Superior temporal gyrus (tissue), 1 donor: ENCODE results near the gene SH3GL3.

Source experiments
- DNase-seq: peaks from one replicate; pipeline ENCODE4 v3.0.0-alpha.2; 2016; ENCODE audit errors: extremely low spot score

Gene SH3GL3

DNA sequence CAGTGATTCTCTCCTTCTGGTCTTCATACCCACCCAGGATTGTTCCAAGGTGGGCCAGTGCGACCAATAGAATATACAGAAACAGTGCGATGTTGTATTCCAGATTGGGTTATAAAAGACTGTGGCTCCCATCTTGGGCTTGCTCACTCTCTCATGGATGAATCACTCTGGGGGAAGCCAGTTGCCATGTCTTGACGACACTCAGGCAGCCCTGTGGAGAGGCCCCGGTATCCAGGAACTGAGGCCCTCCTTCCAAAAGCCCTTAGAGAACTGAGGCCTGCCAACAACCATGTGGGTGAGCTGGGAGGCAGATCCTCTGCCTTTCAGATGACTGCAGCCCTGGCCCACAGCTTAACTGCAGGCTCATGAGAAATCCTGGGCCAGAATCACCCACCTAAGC, 57.2 kb downstream of the SH3GL3 start:
- no peak for DNase-seq

DNA sequence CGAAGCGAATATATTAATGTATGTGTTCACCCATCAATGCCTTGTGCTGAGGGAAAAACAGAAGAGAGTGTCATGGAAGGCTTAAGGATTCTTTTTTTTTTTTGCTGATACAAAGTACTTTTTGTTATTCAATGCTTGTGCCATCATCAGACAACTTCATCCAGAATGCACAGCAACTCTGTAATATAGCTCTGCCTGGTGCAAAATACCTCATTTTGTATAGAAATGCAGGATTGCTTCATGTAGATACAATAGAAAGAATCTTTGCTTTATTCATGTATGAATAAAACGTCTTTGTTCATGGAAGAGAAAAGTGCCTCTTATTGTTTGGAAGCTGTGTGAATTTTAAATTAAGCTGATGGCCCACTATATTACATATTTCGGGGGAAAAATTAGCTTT, 62.9 kb downstream of the SH3GL3 start:
- peak; percentile 78 for DNase-seq

DNA sequence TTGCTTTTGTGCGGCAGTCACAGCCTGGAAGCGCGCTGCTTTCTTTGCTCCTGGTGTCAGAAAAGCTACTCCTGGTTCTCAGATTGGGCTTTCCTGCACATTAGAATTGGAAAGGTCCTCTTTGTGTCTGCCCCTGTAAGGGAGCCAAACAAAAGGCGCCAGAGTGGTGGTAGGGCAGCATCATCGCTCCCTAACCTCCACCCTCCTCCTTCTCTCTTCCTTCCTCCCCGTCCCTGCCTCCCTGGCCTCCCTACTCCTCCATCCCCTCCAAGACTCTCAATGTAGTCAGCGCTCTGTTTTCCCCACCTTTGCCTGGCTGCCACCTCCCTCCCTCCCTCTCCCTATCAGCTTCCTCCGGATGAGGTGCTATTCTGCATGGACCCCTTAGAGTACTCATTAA, 65.3 kb downstream of the SH3GL3 start:
- DNase-seq, result peak; percentile 22

DNA sequence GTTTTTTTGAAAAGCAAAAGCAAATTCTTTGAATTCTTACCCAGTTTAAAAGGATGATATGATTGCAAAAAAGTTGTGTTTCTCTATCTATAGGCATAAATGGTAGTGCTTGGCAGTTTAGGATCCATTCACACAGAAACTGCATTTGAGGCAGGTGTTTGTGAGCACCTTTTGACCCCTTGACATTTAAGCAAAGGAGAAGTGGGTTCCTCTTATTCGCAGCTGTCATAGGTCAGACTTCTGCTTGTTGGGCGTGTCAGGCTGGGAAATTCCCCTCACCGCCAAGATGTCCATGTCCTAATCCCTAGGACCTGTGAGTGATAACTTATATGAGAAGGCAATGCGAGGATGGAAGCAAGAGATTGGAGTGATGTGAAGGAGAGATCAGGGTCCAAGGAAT, 67.4 kb downstream of the SH3GL3 start:
- no peak for DNase-seq

DNA sequence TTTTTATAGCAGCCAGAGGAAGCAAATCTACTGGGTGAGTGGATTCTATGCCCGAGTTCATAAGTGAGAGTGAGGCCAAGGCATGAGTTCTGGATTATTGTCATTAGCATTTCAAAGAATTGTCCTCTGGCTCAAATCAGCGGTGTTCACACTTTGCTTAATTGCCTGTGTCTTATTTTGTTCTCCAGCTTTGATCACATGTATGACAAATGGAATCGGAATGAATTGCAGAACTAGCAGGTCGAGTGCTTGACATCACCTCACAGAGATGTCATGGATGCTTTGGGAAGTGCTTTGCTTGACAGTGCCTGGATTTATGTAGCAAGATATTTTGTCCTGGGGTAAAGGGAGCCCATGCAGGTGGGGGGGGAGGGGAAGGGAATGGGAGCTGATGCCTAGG, 68.0 kb downstream of the SH3GL3 start:
- DNase-seq, result peak; percentile 18

DNA sequence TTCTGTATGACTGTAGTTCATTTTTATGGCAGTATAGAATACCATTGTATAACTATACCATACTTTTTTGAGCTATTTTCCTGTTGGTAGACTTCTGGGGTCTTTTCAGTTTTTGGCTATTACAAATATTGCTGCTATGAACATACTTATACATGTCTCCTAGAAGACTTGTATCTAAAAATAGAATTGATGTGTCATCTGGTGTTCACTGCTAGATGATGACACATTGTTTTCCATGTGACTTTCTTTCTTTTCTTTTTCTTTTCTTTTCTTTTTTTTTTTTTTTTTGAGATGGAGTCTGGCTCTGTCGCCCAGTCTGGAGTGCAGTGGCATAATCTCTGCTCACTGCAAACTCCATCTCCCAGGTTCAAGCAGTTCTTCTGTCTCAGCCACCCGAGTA, 69.8 kb downstream of the SH3GL3 start:
- no peak for DNase-seq

DNA sequence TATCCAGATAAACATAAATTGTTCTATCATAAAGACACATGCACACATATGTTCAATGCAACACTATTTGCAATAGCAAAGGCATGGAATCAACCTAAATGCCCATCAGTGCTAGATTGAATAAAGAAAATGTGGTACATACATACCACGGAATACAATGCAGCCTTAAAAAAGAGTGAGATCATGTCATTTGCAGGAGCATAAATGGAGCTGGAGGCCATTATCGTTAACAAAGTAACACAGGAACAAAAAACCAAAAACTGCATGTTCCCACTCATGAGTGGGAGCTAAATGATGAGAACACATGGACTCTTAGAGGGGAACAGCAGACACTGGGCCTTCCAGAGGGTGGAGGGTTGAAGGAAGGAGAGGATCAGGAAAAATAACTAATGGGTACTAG, 79.2 kb downstream of the SH3GL3 start:
- DNase-seq, result no peak

DNA sequence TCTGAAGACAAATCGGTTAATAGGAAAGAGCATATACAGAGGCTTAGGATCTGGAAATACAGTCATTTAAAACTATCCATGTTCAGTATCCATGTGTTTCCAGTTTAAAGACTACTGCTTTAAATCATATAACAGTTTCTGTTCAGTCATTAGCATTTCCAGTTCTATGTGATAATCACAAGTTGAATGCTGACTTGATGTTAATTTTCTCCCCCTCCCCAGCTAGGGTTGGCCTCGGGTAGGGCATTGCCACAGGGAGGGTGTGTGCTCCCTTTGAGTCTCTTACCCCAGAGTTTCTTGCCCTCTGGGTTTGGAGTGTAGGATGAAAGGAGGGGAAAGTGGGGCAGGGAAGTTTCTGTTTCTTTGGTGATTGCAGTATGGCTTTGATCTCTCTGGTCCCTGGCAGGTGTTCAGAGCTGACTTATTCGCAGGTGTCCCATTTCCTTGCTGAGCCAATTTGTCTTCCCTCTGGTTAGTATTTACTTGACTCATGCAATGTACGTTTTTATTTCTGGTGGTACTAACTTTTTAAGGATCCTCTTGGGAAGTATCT, 86.3 kb downstream of the SH3GL3 start:
- DNase-seq, result no peak

DNA sequence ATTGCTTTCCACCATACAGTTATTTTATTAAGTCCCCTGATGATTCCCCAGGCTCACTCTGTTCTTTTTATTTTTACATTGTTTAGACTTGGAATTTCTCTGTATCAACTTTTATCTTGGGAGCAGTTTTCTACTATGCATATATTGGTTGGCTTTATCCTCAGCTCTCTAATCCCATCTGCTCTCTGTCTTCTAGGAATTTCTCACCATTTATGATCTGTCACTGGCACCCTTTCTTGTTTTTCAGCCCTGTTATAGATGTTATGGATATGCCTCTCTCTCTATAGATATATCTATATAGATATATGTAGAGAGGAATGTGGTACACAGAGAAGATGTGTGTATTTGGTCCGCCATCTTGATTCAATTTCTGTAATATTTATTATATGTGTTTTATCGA, 90.5 kb downstream of the SH3GL3 start:
- no peak for DNase-seq

DNA sequence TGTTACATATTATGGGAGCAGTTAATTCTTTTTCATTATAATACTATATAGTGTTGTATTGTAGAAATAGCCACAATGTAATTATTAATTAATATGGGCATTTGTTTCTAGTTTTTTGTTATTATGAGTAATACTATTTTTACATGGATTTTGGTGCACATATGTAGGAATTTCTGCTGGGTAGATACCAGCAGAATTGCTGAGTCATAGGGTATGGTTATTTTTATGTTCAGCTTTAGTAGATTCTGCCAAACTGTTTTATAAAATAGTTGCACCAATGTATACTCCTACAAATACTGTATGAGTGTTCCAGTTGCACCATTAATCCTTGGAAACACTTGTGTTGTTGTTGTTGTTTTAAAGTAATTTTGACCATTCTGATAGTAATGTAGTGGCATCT, 91.5 kb downstream of the SH3GL3 start:
- DNase-seq, result no peak

DNA sequence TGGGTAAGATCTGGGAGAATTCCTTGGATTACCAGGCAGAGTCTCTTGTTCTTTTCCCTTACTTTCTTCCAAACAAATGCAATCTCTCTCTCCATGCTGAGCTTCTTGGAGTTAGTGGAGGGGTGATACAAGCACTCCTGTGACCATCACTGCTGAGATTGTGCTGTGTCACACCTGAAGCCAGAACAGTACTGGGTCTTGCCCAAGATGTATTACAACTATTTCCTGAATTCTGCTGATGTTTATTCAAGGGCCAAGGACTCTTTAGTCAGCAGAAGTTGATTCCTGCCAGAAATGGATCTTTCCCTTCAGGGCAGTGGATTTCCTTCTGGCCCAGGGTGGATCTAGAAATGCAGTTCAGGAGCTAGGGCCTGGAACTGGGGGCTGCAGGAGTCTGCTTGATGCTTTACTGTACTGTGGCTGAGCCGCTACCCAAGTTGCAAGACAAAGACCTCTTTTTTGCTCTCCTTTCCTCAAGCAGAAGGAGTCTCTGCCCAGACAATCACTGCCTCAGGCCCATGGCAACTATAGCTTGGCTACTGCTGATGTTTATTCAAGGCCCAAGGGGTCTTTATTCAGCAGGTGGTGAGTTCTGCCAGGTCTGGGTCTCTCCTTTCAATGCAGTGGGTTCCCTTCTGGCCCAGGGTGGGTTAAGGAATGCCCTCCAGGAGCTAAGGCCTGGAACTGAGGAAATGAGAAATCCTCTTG, 98.8 kb downstream of the SH3GL3 start:
- DNase-seq, result no peak

DNA sequence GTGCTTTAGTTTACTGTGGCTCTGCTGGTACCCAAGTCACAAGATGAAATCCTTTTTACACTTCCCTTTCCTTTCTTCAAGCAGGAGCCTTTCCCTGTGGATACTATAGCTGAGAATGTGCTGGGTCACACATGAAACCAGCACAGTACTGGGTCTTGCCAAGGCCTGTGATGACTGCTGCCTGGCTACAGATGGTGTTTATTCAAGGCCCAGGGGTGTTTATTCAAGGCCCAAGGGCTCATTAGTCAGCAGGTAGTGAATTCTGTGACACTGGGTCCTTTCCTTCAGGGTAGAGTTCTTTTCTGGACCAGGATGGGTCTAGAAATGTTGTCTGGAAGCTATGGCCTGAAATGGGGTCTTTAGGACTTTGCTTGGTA, 99.4 kb downstream of the SH3GL3 start:
- DNase-seq, result no peak

DNA sequence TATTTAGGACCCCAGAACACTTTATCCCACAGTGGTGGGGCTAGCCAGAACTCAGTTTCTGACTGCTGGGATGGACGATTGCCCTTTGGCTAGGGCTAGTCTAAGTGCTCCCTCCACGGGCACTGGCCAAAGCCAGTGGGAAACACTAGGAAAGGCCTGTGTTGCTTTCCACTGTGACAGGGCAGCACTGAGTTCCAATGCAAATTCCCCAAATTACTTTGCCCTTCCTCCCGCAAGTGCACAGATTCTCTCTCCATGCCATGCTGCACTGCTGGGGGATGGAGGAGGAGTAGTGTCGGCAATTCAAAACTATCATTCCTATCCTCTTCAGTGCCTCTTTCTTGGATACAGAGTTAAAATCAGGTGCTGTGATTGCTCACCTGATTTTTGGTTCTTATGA, 100.0 kb downstream of the SH3GL3 start:
- no peak for DNase-seq

DNA sequence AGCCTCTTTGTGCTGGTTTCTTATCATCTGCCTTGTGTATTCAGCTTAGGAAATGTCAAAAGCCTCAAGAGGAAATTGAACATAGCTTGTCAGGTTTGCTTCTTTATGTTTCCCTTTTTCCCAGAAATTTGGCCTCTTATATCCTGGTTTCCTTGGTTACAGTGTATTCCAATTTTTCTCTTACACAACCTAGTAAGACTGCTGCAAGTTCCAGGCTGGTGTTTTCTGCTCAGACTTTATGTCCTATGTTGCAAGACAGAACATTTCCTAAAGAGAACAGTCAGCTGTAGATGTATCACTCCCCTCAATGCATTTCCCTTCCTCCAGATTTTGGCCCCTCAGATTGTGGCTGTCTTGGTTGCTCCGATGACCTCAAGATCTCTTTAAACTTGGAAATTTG, 102.5 kb downstream of the SH3GL3 start:
- peak; percentile 44 for DNase-seq

DNA sequence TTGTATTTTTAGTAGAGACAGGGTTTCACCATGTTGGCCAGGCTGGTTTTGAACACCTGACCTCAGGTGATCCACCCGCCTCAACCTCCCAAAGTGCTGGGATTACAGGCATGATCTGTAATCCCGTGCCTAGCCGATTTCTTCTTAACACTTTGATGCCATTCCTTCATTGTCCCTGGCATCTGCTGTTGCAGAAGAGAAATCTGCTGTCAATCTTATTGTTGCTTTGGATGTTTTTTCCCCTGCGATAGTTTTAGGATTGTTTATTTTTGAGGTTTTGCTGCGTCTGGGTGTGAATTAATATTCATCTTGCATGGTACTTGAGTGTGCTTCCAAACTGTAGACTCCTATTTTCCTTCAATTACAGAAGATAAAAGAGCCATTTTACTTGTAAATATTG, 107.4 kb downstream of the SH3GL3 start:
- no peak for DNase-seq

DNA sequence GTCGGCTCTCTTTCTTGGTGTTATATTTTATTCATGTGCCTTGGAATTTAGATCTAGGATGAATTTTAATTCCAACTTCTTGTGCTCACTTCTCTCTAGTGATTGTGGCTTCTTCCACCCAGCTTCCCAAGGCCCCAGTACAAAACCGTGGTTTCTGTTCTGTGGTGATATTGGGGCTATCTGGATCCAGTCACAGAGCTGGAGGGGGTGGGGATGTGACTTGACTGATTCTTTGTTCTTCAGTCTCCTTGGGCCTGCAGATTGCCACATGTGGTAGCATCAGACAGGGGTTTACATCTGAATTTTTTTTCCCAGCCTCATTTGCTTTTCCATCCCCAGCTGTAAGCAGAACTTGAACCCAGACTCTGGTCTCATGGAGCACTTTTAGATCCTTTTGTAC, 108.2 kb downstream of the SH3GL3 start:
- no peak for DNase-seq

DNA sequence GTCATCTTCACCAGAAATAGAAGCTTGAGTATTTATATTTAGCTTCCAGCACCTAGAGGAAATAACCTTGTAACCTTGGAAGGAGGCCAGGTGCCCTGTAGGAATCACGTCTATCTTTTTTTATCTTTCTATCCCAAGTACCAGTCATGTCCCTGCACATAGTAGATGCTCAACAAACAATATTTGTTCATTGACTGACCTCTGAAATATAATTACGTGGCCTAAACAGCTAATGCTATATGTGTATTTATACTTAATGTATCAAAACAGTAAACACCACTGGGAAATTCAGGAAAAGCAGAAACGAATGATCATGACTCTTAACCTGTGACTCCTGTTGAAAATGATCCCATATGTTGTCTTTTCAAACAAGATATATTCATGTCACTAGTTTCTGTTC, 108.9 kb downstream of the SH3GL3 start:
- DNase-seq, result no peak

DNA sequence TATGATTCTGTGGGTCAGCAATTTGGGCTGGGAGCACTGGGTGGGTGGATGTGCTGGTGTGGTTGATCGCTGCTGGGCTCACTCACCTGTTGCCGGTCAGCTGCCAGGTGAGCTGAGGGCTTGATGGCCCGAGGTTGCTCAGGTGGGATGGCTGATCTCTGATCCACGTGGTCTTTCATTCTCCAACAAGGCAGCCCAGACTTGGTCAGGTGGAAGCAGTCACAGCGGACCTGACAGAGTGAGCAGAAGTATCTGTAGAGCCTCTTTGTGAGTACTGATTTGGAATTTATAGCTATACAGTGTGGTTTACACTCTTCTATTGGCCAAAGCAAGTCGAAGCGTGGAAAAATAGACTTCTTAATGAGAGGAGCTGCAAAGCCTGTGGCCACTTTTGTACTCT, 109.6 kb downstream of the SH3GL3 start:
- no peak for DNase-seq

DNA sequence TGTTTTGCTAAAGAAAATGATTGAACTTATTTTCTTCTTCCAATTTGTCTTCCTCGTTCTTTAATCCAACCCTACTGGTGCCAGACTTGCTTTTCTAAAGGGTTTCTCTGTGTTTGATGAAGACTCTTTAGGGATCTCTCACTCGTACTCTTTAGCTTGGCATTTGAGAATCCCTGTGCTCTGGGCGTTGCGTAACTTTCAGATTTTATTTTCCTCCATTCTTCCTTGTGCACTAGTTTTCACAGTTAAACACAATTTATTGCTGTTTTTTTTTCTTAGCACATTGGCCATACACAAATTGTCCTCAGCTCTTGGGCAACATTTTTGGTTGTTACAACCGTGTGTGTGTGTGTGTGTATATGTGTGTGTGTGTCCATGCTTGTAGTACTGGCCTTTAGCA, 111.0 kb downstream of the SH3GL3 start:
- DNase-seq, result no peak

DNA sequence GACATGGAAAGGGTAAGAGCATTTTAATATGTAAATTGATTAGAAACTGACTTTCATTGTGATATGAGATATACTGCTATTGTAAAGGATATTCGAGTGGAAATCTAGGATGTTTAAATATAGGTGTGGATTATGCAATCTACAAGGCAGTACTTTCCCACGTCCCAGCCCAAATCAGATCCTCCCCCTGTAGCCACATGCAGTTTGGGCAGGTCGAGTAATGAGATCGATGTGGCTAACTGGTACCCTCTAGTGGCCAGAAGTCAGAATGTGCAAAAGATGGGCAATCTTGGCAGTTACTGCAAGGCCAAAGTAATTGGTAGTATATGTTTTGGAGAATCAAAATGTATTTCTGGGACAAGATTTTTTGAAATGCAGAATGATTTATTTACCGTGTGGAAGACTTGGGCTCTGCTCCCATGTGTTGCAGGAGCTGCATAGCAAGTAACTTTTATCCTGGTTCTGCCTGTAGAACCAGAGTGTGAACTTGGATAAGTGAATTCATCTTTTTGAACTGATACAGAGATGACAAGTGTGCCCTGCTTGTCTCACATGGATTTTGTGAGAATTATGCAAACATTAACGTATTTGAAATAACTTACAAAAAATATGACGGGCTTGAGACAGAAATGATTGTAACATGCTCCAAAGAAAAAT, 112.3 kb downstream of the SH3GL3 start:
- peak; percentile 96 for DNase-seq

DNA sequence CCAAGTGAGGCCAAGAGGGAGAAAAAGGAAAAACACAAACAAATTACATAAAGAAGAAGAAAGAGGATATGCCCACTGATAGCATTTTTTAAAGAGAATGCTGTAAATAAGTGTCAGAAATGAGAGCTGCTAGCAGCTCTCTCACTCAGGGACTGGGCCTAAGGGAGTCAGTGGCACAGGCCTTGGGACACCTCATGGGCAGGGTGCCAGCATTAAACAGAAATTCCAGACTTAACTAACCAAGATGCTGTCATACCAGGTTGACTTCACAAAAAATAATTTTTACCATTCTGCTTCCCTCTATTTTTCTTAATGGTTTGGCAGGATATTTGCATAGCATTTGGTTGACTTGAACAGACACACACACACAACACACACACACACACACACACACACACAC, 114.5 kb downstream of the SH3GL3 start:
- peak; percentile 69 for DNase-seq

DNA sequence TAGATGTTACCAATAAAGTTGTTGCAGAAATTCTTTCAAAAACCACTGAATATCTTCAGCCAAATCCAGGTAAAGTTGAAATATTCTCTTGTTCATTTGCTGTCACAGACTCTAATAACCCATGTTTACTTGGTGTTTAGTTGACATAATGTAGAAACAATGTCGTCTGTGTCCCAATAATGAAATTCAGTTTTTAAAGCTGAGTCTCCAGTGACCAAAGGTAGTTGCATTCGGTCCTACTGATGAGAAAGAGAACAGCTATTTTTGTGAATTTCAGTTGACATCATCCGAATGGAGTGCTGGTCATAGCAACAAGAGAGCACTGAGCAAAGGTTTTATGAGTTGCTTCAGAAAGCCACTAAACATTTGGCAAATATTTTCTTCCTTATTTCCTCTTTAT, 118.0 kb downstream of the SH3GL3 start:
- peak; percentile 69 for DNase-seq

DNA sequence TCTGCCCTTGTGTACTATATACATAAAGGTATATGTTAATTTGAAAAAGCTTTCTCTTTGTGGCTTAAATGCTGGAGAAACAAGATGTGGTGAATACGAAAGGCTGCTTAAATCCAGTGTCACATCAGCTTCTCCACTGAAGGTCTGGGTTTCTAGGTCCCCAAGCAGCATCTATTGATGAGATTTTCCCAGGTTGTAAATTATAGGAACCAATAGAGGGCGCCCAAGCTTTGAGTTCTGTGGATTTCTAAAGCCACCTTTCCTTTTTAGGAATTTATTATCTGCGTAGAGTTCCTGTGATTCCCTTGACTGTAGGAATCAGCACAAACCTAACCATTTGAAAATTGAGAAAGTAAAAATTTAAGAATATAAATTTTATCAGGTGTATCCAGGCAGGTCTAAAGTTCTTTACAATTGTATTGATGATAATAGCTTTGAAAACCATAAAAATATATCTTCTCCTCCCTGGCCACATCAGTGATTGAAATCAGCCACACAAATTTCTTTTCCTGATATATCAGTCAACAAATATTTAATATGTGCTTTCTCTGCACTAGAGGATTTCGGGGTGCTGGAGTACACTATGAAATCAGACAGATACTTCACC, 118.5 kb downstream of the SH3GL3 start:
- DNase-seq, result peak; percentile 90
